A549 (cell line): ENCODE data around the gene NHERF1. TPM values are rescaled to one million over a fixed set of nuclear protein-coding genes. Genes with fewer than 3 reads are reported as not detected.

Source experiments
- ATAC-seq, 2 experiments: fragments of 200-7000 bp in 1 of 2; fragments of >200 bp in 1 of 2; cut with Nextera tagmentation in 1 of 2; cut with Tn5 transposase in 1 of 2; 3 replicates each; pipeline versions ENCODE4 v1.8.0 to v1.9.1; 2018 to 2020; ENCODE audit warnings: mild to moderate bottlenecking in 1 of 2, moderate library complexity in 1 of 2
- CTCF ChIA-PET: fragments of 300-600 bp; sonication (Branson Sonifier 250); formaldehyde crosslinking; extraction: SDS; loops from one replicate; lab custom pipeline; 2021; ENCODE audit warnings: antibody characterized with exemption, inconsistent platforms; lab: Yijun Ruan, JAX
- POLR2A ChIA-PET: fragments of 350-600 bp; formaldehyde crosslinking; extraction: SDS; loops from one replicate; lab custom pipeline; 2021; ENCODE audit warnings: antibody characterized with exemption, inconsistent platforms; lab: Yijun Ruan, JAX
- DNase-seq, 2 experiments: peaks; one replicate each; pipeline versions ENCODE4 v3.0.0 to v3.0.0-alpha.2; 2011 to 2016; ENCODE audit warnings: low read depth in 1 of 2, low spot score in 1 of 2
- FAIRE-seq: peaks from 2 replicates; lab custom pipeline; 2011; peaks lifted over from hg19 to GRCh38; lab: Jason Lieb, UNC
- H3K27ac ChIP-seq, 2 experiments: fragments of >200 bp; sonication (Bioruptor Twin); formaldehyde crosslinking; 3 replicates each; pipeline ENCODE4 v1.5.1; 2016 to 2017
- H3K4me1 ChIP-seq: fragments of >200 bp; sonication (Bioruptor Twin); formaldehyde crosslinking; 3 replicates; pipeline ENCODE4 v1.6.1; 2016
- H3K4me2 ChIP-seq: fragments of >200 bp; sonication (Bioruptor Twin); formaldehyde crosslinking; 3 replicates; pipeline ENCODE4 v1.6.1; 2016
- H3K4me3 ChIP-seq: fragments of >200 bp; sonication (Bioruptor Twin); formaldehyde crosslinking; 3 replicates; pipeline ENCODE4 v1.5.1; 2016
- H3K9me3 ChIP-seq: fragments of >200 bp; sonication (Bioruptor Twin); formaldehyde crosslinking; 3 replicates; pipeline ENCODE4 v1.6.1; 2016
- CBX8 ChIP-seq: fragments of 200-600 bp; sonication (generic); IDR thresholded peaks from 2 replicates; pipeline ENCODE4 v1.6.1; 2016
- CEBPB ChIP-seq, 2 experiments: fragments of >200 bp in 1 of 2; sonication (Bioruptor Twin) in 1 of 2; formaldehyde crosslinking in 1 of 2; IDR thresholded peaks; 2 replicates each; pipeline ENCODE4 v1.6.1; 2012 to 2016
- FOSL2 ChIP-seq, 2 experiments: fragments of 450-650 bp in 1 of 2; fragments of >200 bp in 1 of 2; sonication (Bioruptor Twin) in 1 of 2; formaldehyde crosslinking; IDR thresholded peaks; 2 replicates each; pipeline versions ENCODE4 v1.5.0 to v1.6.1; 2016 to 2020; ENCODE audit warnings: mild to moderate bottlenecking in 1 of 2, moderate library complexity in 1 of 2
- GATA3 ChIP-seq: IDR thresholded peaks from 2 replicates; pipeline ENCODE4 v1.6.1; 2012; ENCODE audit warnings: borderline replicate concordance
- HDAC2 ChIP-seq: fragments of 200-600 bp; sonication (generic); IDR thresholded peaks from 2 replicates; pipeline ENCODE4 v1.6.1; 2016
- HOXB5 ChIP-seq: fragments of 250-450 bp; sonication (Bioruptor Pico); IDR thresholded peaks from 2 replicates; pipeline ENCODE4 v1.5.0; 2020; ENCODE audit warnings: mild to moderate bottlenecking, moderate library complexity
- MAFK ChIP-seq: fragments of 450-650 bp; IDR thresholded peaks from 2 replicates; pipeline ENCODE4 v1.6.1; 2014; ENCODE audit not compliant: partially characterized antibody
- MAZ ChIP-seq: fragments of 150-350 bp; IDR thresholded peaks from 2 replicates; pipeline ENCODE4 v1.6.1; 2014; ENCODE audit warnings: antibody characterized with exemption, low read depth, low read length, borderline replicate concordance
- NFE2L2 ChIP-seq: fragments of 150-350 bp; conservative IDR thresholded peaks from 2 replicates; pipeline ENCODE4 v1.6.1; 2014; ENCODE audit warnings: low read length
- NR3C1 ChIP-seq: fragments of >200 bp; sonication (Bioruptor Twin); formaldehyde crosslinking; IDR thresholded peaks from 3 replicates; pipeline ENCODE4 v1.6.1; 2017
- POLR2A ChIP-seq: IDR thresholded peaks from 2 replicates; pipeline ENCODE4 v1.6.1; 2012; ENCODE audit warnings: mild to moderate bottlenecking, low read length
- SMC3 ChIP-seq: fragments of >200 bp; sonication (Bioruptor Twin); formaldehyde crosslinking; IDR thresholded peaks from 3 replicates; pipeline ENCODE4 v1.6.1; 2018; ENCODE audit warnings: inconsistent platforms
- TP53 ChIP-seq: fragments of 250-450 bp; sonication (Bioruptor Pico); IDR thresholded peaks from 2 replicates; pipeline ENCODE4 v1.5.0; 2021; ENCODE audit warnings: mild to moderate bottlenecking, moderate library complexity
- ZC3H11A ChIP-seq: fragments of 450-650 bp; IDR thresholded peaks from 2 replicates; pipeline ENCODE4 v1.6.1; 2014; ENCODE audit warnings: antibody characterized with exemption, mild to moderate bottlenecking
- ZNF302 ChIP-seq: fragments of 250-450 bp; sonication (Bioruptor Pico); IDR thresholded peaks from 2 replicates; pipeline ENCODE4 v1.9.0; 2021; ENCODE audit warnings: inconsistent platforms, mild to moderate bottlenecking, moderate library complexity
- ZSCAN20 ChIP-seq: fragments of 250-450 bp; sonication (Bioruptor Pico); IDR thresholded peaks from 2 replicates; pipeline ENCODE4 v1.8.0; 2022; ENCODE audit warnings: mild to moderate bottlenecking, moderate library complexity
- WGBS: methylation state at CpG from one replicate; pipeline ENCODE4 v1.1.6; 2017; ENCODE audit errors: missing lambda C conversion rate; 5-methylcytosine and 5-hydroxymethylcytosine counted together
- polyA plus RNA-seq, 4 experiments: library from polyadenylated mRNA; depleted of rRNA in 3 of 4; stranded (reverse); fragments of >200 nt; fragmentation: RNase III in 1 of 4; extraction: RNeasy Plus Mini Kit Qiagen cat#74134 plus additional on column Dnase treatment in 1 of 4; gene quantifications; 2 replicates in 3 of 4; 3 replicates in 1 of 4; pipeline ENCODE4 v1.2.3, GENCODE V29; 2011 to 2017
- TF ChIP-seq, protein P1 (sequence below): fragments of 200-600 bp; sonication (generic); IDR thresholded peaks from 2 replicates; pipeline ENCODE4 v1.6.1; 2016; ENCODE audit warnings: antibody characterized with exemption, mild to moderate bottlenecking, moderate library complexity
- TF ChIP-seq, protein P2 (sequence below): fragments of >200 bp; sonication (Bioruptor Twin); formaldehyde crosslinking; IDR thresholded peaks from 2 replicates; pipeline ENCODE4 v1.6.1; 2016
- TF ChIP-seq, protein P3 (sequence below): fragments of >200 bp; sonication (Bioruptor Twin); formaldehyde crosslinking; IDR thresholded peaks from 3 replicates; pipeline ENCODE4 v1.6.1; 2016
- TF ChIP-seq, protein P4 (sequence below): fragments of 150-350 bp; IDR thresholded peaks from 2 replicates; pipeline ENCODE4 v1.6.1; 2014; ENCODE audit warnings: low read depth, mild to moderate bottlenecking, low read length
- TF ChIP-seq, protein P5 (sequence below): IDR thresholded peaks from 2 replicates; pipeline ENCODE4 v1.6.1; 2012; ENCODE audit warnings: low read depth, borderline replicate concordance
- TF ChIP-seq, protein P6 (sequence below): fragments of 250-450 bp; sonication (Bioruptor Pico); IDR thresholded peaks from 2 replicates; pipeline ENCODE4 v1.5.0; 2020; ENCODE audit warnings: low read depth, mild to moderate bottlenecking, moderate library complexity
- TF ChIP-seq, protein P7 (sequence below): IDR thresholded peaks from 2 replicates; pipeline ENCODE4 v1.6.1; 2012

NHERF1 gene
- polyA plus RNA-seq, 2 of the 4 experiments (the other 2 are of a cell fraction): 41.5 to 51.5 TPM

DNA sequence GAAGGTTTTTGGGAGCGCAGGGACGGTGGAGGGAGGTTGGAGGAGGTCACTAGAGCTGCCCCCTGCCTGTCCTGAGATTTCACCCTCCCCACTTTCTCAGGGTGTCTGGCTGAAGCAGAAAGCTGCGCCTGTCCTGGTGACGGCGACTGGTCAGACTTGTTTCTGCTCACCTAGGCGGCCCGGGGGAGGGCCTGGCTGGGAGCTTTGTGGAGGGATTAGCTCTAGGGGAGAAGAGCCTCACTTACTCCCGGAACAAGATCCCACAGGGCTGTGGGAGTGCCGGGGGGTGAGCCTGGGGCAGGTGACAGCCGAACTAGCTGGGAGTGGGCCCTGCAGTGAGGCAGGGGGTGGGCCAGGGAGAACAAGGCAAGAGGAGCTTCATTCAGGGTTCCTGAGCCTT, 11.5 kb downstream of the NHERF1 start:
- peak overlapping the region; percentile 61 to 79 for H3K27ac ChIP-seq
- H3K4me3 ChIP-seq: no peak overlapping the region
- TF ChIP-seq CBX8: no peak
- no peak for TF ChIP-seq SMC3
- TF ChIP-seq ZC3H11A: no peak
- TF ChIP-seq ZSCAN20: no peak
- WGBS: 89% methylated on average over 10 of the region's 10 CpGs
- FAIRE-seq (no peak), ATAC-seq (no peak), DNase-seq (no peak)
- peak overlapping the region; percentile 66 for H3K4me2 ChIP-seq
- H3K9me3 ChIP-seq: no peaks in the 10 kb centered on the region
- CTCF ChIA-PET: interaction anchor here (1.0 to 34.9 kb wide), 10 partner anchors 5 to 194 kb away, joined by 3 to 705 read pairs (median 8); partner anchors contain the start of genes NAT9, NHERF1 and RAB37
- H3K4me1 ChIP-seq: peaks cover 74% of the 10 kb centered on the region
- POLR2A ChIA-PET: interaction anchor here (2.8 kb wide), 1 partner anchor 11 kb away, joined by 12 read pairs; no protein-coding TSS in a partner anchor

DNA sequence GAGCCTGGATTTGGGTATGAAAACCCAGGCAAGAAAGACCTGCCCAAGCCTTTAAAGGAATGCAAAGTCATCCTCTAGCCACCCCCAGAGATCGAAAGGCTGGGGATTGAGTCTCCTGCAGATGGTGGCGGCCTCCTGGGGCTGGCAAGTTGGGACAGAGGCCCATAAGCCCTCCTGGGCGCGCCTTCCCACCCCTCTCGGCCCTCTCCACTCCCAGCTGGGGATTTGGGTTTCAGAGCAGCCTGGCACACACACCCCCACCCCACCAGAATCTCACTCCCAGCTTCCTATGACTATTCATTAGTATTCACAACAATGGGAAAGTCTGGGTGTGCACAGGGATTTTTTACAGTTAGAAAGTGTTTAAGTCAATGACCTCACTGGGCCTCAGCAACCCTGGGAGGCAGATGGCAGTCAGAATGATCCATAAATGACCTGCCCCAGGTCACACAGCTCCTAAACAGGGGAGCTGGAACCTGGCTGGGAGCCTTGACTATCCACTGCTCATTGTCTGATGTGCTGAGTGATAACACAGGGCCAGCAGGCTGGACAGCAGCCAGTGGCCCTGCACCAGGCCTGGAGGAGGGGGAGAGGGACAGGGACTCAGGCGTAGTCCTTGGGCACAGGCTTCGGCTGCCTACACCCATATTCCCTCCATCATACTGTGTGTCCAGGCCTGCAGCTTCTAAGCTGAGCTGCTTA, 12.1 kb downstream of the NHERF1 start:
- DNase-seq (no peak), ATAC-seq (peak in 1 of 2 experiments; percentile 1; a peak in 1 of 6 replicates), FAIRE-seq (no peak)
- CTCF ChIA-PET: interaction anchor here (0.7 to 34.9 kb wide), 11 partner anchors 6 to 687 kb away, joined by 3 to 705 read pairs (median 10); partner anchors contain the start of genes NAT9, NHERF1 and RAB37
- Histone ChIP-seq H3K4me2 (peak overlapping the region; percentile 66), H3K4me3 (no peak overlapping the region), H3K9me3 (no peaks in the 10 kb centered on the region), H3K4me1 (peaks cover 74% of the 10 kb centered on the region), H3K27ac (peak overlapping the region; percentile 61 to 79)
- TF ChIP-seq POLR2A (no peak), CBX8 (no peak), CEBPB (IDR thresholded peaks at IDR 0.05) (no peak)
- TF ChIP-seq, protein P1, sequence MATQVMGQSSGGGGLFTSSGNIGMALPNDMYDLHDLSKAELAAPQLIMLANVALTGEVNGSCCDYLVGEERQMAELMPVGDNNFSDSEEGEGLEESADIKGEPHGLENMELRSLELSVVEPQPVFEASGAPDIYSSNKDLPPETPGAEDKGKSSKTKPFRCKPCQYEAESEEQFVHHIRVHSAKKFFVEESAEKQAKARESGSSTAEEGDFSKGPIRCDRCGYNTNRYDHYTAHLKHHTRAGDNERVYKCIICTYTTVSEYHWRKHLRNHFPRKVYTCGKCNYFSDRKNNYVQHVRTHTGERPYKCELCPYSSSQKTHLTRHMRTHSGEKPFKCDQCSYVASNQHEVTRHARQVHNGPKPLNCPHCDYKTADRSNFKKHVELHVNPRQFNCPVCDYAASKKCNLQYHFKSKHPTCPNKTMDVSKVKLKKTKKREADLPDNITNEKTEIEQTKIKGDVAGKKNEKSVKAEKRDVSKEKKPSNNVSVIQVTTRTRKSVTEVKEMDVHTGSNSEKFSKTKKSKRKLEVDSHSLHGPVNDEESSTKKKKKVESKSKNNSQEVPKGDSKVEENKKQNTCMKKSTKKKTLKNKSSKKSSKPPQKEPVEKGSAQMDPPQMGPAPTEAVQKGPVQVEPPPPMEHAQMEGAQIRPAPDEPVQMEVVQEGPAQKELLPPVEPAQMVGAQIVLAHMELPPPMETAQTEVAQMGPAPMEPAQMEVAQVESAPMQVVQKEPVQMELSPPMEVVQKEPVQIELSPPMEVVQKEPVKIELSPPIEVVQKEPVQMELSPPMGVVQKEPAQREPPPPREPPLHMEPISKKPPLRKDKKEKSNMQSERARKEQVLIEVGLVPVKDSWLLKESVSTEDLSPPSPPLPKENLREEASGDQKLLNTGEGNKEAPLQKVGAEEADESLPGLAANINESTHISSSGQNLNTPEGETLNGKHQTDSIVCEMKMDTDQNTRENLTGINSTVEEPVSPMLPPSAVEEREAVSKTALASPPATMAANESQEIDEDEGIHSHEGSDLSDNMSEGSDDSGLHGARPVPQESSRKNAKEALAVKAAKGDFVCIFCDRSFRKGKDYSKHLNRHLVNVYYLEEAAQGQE: peak; percentile 35; the same call in 1 of the 2 replicates
- POLR2A ChIA-PET: interaction anchor here (0.5 to 2.8 kb wide), 2 partner anchors 11 to 13 kb away, joined by 4 to 12 read pairs; no protein-coding TSS in a partner anchor
- 70% methylated on average over 7 of the region's 7 CpGs for WGBS

DNA sequence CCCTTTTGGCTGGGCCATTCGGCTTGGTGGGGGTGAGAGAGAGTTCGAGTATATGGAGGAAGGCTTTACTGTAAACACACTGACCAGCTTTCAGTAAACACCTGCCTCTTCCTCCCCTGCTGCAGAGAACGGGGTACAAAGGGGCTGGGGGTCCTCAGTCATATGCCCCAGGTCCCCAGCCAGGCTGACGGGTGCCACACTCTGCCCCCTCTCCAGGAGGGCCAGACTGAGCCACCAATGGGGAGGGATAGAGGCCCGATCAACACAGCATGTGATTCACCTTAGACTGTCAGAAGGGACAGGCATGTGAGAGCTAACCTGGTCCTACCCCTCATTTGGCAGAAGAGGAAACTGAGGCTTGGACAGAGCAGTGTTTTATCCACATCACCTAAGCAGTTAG, 13.0 kb downstream of the NHERF1 start:
- no peak for DNase-seq
- peak overlapping the region in 1 of 2 experiments; percentile 79; a peak in 4 of 6 replicates for H3K27ac ChIP-seq
- TF ChIP-seq CEBPB (IDR thresholded peaks at IDR 0.05): no peak
- no peak for TF ChIP-seq ZNF302
- TF ChIP-seq FOSL2 (IDR thresholded peaks at IDR 0.05): no peak
- no peak for TF ChIP-seq FOSL2 (CRISPR knock-in tag; IDR thresholded peaks at IDR 0.05)
- no peak for TF ChIP-seq NFE2L2
- TF ChIP-seq, protein P2, sequence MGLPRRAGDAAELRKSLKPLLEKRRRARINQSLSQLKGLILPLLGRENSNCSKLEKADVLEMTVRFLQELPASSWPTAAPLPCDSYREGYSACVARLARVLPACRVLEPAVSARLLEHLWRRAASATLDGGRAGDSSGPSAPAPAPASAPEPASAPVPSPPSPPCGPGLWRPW: no peak
- no peak for TF ChIP-seq ZSCAN20
- TF ChIP-seq, protein P3, sequence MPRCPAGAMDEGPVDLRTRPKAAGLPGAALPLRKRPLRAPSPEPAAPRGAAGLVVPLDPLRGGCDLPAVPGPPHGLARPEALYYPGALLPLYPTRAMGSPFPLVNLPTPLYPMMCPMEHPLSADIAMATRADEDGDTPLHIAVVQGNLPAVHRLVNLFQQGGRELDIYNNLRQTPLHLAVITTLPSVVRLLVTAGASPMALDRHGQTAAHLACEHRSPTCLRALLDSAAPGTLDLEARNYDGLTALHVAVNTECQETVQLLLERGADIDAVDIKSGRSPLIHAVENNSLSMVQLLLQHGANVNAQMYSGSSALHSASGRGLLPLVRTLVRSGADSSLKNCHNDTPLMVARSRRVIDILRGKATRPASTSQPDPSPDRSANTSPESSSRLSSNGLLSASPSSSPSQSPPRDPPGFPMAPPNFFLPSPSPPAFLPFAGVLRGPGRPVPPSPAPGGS: no peak
- TF ChIP-seq, protein P4, sequence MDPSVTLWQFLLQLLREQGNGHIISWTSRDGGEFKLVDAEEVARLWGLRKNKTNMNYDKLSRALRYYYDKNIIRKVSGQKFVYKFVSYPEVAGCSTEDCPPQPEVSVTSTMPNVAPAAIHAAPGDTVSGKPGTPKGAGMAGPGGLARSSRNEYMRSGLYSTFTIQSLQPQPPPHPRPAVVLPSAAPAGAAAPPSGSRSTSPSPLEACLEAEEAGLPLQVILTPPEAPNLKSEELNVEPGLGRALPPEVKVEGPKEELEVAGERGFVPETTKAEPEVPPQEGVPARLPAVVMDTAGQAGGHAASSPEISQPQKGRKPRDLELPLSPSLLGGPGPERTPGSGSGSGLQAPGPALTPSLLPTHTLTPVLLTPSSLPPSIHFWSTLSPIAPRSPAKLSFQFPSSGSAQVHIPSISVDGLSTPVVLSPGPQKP: no peak
- TF ChIP-seq MAZ: no peak
- TF ChIP-seq GATA3: no peak
- TF ChIP-seq TP53: no peak
- TF ChIP-seq HDAC2: no peak
- no peak for TF ChIP-seq NR3C1
- TF ChIP-seq, protein P5, sequence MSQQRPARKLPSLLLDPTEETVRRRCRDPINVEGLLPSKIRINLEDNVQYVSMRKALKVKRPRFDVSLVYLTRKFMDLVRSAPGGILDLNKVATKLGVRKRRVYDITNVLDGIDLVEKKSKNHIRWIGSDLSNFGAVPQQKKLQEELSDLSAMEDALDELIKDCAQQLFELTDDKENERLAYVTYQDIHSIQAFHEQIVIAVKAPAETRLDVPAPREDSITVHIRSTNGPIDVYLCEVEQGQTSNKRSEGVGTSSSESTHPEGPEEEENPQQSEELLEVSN: no peak
- TF ChIP-seq CBX8: no peak
- no peak for TF ChIP-seq HOXB5 (CRISPR knock-in tag)
- TF ChIP-seq, protein P6, sequence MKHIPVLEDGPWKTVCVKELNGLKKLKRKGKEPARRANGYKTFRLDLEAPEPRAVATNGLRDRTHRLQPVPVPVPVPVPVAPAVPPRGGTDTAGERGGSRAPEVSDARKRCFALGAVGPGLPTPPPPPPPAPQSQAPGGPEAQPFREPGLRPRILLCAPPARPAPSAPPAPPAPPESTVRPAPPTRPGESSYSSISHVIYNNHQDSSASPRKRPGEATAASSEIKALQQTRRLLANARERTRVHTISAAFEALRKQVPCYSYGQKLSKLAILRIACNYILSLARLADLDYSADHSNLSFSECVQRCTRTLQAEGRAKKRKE (CRISPR knock-in tag): no peak
- no peak for TF ChIP-seq MAFK
- TF ChIP-seq, protein P7, sequence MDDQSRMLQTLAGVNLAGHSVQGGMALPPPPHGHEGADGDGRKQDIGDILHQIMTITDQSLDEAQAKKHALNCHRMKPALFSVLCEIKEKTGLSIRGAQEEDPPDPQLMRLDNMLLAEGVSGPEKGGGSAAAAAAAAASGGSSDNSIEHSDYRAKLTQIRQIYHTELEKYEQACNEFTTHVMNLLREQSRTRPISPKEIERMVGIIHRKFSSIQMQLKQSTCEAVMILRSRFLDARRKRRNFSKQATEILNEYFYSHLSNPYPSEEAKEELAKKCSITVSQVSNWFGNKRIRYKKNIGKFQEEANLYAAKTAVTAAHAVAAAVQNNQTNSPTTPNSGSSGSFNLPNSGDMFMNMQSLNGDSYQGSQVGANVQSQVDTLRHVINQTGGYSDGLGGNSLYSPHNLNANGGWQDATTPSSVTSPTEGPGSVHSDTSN: no peak
- H3K9me3 ChIP-seq: no peaks in the 10 kb centered on the region
- POLR2A ChIA-PET: no interaction called here
- FAIRE-seq: no peak
- no peak for ATAC-seq
- H3K4me2 ChIP-seq: peak overlapping the region; percentile 66; the same call in 1 of the 3 replicates
- H3K4me3 ChIP-seq: no peak overlapping the region
- whole genome bisulfite sequencing: 73% methylated on average over 5 of the region's 5 CpGs
- CTCF ChIA-PET: interaction anchor here (1.3 to 34.9 kb wide), 5 partner anchors 7 to 195 kb away, joined by 4 to 705 read pairs (median 13); partner anchors contain the start of genes NAT9 and NHERF1
- H3K4me1 ChIP-seq: peaks cover 74% of the 10 kb centered on the region
